C4-2B (cell line): ENCODE data around the gene FCN3.

Experiments
- H3K27ac ChIP-seq: fragments of 450-650 bp; 2 replicates; pipeline ENCODE4 v1.5.1; 2017
- CTCF ChIP-seq: fragments of 450-650 bp; conservative IDR thresholded peaks from 2 replicates; pipeline ENCODE4 v1.5.1; 2017; ENCODE audit warnings: mild to moderate bottlenecking
- ZFX ChIP-seq: fragments of 450-650 bp; IDR thresholded peaks from 2 replicates; pipeline ENCODE4 v1.6.1; 2017

Gene FCN3

DNA sequence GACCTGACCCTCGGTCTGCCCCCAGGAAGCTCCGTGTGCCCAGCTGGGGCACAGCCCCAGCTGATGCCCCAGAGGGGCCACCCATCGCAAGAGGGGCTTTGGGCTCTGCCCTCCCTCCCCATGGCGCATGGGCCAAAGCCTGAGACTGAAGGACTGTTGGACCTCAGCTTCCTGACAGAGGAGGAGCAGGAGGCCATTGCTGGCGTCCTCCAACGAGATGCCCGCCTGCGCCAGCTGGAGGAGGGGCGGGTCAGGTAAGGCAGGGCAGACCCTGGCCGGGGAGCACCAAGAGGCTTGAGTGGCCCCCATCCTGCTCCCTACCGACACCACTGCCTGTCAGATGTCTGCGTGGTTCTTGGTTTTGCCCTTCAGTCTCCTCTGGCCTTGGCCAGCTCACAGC lies 29.4 kb downstream of the FCN3 start:
- H3K27ac ChIP-seq: no peak overlapping the region
- TF ChIP-seq ZFX: no peak
- TF ChIP-seq CTCF: no peak

DNA sequence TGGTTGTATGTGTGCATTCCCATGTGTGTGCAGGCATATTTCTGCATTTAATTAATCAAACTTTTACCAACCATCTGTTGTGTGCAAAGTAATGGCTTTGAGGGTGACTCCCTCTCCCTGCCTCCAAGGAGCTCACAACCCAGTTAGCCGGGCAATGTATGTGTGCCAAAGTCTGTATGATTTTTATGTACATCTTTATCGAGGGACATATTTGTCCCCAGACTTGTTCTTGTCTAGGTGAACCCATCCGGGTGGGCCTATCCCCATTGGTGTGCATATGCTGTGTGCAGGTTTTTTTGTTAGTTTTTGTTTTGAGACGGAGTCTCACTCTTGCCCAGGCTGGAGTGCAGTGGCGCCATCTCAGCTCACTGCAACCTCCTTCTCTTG lies 31.0 kb downstream of the FCN3 start:
- H3K27ac ChIP-seq: no peak overlapping the region; the same call in 1 of the 2 replicates
- TF ChIP-seq CTCF (no peak), ZFX (no peak)

DNA sequence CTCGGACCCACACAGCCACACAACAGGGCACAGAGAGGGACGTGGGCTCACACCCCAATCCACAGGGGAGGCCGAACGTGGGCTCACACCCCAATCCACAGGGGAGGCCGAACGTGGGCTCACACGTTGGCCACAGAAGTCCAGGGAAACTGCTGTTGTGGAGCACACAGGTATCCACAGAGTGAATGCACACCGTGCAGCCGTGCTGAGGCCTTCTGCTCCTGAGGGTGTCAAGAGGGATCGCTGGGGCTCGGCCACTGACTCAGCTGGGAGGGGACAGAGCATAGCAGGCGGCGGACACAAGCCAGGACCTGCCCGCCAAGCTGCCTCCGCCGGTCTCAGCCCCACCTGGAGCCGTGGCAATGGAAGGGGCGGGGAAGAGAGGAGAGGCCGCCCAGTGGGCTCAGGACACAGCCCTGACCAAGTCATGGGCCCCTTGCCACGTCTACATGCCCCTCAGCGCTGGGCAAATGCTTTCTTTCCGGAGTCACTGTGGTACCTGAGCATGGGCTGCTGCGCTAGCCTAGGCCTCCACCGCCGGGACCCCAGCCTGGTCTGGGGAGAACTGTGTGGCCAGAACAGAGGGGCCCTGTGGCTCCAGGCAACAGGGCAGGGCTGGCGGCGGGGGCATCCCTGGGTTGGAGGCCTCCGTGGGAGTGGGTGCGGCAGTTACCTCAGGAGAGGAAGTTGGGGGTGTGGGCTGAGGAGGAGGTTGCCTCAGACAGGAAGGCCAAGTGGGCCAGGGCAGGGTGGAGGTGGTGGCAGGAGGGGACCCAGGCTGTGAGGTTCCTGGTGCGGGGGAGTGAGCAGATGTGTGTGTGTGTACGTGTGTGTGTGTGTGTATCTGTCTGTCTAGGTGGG lies 31.6 kb downstream of the FCN3 start:
- peak overlapping the region; percentile 70 for H3K27ac ChIP-seq
- TF ChIP-seq CTCF (no peak), ZFX (no peak)

GRCh38 chr1:27342391-27342777 lies 32.2 kb downstream of the FCN3 start:
- peak overlapping the region; percentile 70 for H3K27ac ChIP-seq
- TF ChIP-seq ZFX: no peak
- no peak for TF ChIP-seq CTCF

GRCh38 chr1:27341525-27342252 lies 32.9 kb downstream of the FCN3 start, which contains the start of gene SYTL1:
Gene SYTL1 (plus strand): TSS chr1:27342022. CDS start chr1:27345335, 3,313 bp downstream.
- TF ChIP-seq CTCF (no peak), ZFX (no peak; the same call in 1 of the 2 replicates)

GRCh38 chr1:27339213-27339612 lies 35.4 kb downstream of the FCN3 start:
- TF ChIP-seq ZFX (no peak), CTCF (no peak)
- H3K27ac ChIP-seq: no peak overlapping the region

More at GRCh38 chr1:27341525-27342252, 32.9 kb downstream of the FCN3 start, which contains the start of gene SYTL1:
- peak within 1 kb of the TSS; percentile 70 for H3K27ac ChIP-seq

DNA sequence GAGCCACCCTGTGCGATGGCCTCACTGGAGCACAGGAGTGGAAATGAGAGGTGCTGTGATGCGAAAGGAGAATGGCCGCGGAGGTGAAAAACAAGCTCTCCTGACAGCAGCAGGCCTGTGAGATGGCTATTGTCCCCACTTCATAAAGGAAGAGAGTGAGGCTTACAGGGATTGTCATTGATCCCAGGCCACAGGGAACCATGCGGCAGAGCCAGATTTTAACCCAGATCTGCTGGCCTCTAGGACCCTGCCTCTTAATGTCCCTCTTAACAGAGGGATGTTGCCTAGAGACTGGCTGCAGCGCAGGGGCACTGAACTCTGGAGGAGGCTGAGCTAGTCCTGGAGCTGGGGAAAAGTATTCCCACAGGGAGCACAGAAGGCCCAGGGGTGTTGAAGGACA lies 35.9 kb downstream of the FCN3 start:
- no peak for TF ChIP-seq CTCF
- no peak for TF ChIP-seq ZFX
- no peak overlapping the region for H3K27ac ChIP-seq
